GM19023 (cell line): ENCODE results near the gene OSBPL1A.
A peak's percentile ranks its signal among the peaks of the same experiment; 100 is the strongest.

Experiments used
- ATAC-seq: cut with Tn5 transposase; IDR thresholded peaks from one replicate; pipeline ENCODE4 v1.9.1; 2021; ENCODE audit warnings: mild to moderate bottlenecking, moderate library complexity; ENCODE audit not compliant: unreplicated experiment

Gene OSBPL1A

DNA sequence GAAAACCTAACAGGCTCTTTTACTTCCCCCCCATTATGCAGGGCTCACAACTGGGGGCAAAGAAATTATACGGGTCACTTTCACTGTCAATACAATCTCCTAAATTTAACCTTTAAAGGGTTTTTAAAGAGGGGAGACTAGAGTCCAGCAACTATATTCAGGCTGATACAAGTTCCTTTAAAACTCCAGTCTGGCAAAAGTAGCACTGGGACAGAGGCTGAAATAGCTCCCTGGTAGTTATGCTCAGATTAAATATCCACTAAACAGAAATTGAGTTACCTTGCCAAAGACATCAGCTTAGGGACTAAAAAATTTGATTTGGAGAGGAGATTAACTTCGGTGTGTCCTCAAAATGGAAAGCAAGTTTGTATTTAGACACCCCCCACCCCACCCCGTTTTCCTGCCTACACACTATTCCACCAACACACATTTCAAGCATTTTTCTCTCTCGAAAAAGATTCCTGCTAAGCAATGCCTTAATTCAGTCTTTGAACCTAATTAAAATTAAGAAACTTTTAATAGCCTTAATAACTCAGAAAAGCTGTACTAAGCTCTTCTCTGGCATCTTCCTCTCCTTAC lies 127.2 kb downstream of the OSBPL1A start:
- no peak for ATAC-seq

DNA sequence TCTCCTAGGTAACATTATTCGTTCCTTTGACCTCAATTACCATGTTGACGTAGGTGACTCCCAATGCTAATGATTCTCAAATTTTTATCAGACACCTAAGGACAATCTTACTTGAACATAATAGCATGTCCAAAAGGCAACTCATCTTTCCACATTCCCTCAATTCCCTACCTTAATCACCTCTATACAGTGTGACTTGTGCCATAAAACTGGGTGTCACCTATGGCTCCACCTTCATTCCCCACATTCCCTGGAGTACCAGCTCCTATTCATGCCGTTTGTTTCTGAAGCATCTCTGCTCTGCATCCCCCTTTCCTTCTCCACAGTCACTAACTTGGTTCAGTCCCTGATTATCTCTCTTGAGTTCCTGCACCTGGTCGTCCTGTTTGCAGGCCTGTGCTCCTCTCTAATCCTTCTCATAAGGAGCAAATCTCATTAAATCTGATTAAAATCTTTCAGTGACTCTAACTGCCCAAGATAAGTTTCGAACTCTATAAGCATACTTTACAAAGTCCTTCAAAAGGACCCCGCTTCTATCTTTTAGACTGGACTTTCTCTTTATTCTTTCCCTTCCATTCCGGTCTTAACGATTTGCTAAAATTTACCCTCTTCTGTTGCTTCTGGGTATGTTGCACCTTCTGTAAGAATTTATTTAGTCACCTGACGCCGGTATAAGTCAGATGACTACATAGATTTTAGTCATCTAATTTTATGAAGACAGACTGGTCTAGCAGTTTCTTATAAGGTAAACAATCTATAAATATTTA lies 128.7 kb downstream of the OSBPL1A start:
- ATAC-seq: no peak

DNA sequence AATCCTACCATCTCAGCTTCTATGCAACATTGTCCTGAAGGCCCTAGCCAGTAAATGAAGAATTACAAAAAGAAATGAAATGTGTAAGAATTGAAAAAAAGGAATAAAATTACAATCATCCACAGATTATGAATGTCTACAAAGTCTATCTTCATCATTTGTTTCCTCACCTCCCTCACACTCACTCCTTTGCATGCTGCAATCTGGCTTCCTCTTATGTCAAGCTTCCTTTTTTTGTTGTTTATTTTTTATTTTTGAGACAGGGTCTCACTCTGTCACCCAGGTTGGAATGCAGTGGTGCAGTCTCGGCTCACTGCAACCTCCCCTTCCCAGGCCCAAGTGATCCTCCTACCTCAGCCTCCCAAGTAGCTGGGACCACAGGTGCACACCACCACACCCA lies 129.7 kb downstream of the OSBPL1A start:
- ATAC-seq: no peak

DNA sequence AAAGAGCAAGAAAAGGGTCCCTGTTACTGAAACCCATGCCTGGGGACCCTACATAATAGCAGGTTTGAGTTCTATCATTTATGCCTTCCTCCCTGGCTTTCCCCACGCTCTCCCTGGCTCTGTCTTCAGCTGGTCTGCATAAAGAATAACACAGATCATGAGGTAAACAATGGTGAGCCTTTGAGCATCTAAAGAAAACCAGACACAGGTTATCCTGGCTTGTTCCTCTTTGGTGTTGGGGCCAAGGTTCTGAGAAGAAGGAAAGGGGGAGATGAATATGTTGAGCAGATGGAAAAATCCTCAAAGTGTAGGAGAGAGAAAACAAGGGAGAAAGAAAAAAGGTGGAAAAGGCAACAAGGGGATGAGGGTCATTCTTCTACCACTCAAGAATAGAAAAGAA lies 131.5 kb downstream of the OSBPL1A start:
- no peak for ATAC-seq

DNA sequence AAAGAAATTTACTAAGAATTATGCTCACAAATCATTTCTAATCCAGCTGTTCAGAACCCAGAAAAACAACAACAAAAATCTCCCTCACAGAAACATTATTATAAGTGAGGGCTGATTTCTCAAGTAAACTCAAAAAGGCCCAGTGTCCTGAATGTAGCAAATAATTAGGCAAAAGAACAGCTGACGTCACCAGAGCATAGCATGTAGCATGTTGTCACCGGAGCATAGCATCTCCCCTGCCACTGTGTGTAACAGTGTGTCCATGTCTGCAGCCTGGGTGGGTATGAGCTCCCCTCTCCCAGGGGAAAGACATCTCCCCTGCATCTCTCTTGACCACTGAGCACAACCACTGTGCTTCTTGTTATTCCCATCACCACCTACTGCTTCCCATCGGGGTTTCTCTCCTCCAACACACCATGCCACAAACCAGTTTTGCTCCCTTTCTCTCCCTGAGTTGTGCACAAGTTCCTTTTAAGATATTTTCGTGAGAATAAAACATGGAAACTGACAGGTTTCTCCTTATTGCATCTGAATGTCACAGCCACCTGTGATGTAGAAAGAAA lies 132.0 kb downstream of the OSBPL1A start:
- ATAC-seq: no peak

DNA sequence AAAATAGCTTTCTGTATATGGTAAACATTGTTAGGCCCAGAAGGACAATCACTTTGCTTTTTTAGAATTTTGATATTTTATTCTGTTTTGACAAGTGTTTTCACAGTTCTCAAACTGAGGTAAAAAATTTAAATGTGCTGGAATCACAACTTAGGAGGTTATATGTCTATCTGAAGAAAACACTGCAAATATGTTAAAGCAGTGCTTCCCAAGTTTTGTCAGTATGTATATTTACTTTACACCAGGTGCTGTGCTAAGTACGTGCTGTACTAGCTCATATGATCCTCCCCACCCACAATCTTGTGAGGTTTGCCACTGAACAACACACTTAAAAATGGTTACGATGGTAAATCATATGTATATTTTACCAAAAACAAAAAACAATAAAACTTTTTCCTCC lies 134.6 kb downstream of the OSBPL1A start:
- no peak for ATAC-seq

DNA sequence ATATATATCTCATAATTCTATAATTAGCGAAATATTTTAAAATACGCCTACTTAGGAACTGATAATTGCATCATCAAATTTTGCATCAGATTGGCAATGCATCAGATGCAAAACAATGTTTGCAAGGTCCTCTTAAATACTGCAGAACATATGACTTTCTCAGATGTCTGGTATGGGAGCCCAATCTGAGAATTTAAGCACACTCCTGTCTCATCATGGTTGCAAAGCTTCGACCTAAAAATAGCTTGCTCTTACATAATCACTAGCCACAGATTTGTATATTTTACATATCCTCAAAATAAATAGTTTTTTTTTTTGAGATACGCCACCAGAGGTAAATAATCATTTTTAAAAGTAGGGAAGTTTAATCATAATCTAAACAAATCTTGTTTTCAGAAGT lies 135.5 kb downstream of the OSBPL1A start:
- no peak for ATAC-seq

DNA sequence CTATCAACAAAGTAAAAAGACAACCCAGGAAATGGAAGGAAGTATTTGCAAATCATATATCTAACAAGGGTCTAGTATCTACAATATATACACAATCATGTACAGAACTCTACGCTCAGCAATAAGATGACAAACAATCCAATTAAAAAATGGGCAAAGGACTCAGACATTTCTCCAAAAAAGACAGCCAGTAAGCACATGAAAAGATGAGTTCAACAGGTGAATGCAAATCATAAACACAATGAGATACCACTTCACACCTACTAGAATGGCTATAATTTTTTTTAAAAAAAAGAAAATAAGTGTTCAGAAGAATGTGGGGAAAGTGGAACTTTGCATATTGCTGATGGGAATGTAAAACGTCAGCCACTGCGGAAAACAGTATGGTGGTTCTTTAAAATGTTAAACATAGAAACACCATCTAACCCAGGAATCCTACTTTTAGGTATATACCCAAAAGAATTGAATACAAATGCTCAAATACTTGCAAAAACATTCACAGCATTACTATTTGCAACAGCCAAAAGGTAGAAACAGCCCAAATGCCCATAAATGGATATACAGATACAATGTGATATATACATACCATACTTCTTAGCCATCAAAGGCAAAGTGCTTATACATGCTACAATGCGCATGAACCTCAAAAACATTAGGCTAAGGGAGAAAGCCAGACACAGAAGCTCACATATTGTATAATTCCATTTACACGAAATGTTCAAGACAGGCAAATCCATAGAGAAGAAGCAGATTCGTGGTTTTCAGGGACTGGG lies 137.6 kb downstream of the OSBPL1A start:
- no peak for ATAC-seq

DNA sequence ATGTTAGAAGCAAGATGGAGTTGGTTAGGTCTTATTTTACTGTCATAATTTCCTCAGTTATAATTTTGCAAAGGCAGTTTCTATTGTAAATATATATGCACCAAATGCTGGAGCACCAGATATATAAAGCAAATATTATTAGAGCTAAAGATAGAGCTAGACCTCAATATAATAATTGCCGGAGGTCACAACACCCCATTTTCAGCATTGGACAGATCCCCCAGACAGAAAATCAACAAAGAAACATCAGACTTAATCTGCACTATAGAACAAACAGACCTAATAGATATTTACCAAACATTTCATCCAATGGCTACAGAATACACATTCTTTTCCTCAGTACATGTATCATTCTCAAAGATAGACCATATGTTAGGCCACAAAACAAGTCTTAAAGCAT lies 143.6 kb downstream of the OSBPL1A start:
- no peak for ATAC-seq

DNA sequence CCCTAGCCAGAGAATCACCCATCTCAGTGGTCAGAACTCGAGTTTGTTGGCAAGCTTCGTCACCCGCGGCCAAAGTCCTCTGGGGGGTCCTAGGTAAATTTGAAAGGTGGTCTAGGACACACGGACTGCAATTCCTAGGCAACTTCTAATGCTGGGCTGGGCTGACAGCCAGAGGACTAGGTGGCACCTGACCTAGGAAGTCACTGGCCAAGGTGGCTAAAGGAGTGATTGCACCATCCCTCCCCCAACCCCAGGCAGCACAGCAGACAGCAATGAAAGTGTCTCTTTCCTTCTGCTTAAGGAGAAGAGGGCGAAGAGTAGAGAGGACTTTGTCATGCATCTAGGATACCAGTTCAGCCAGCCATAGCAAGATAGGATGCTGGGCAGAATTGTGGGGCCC lies 147.9 kb downstream of the OSBPL1A start:
- ATAC-seq: no peak

DNA sequence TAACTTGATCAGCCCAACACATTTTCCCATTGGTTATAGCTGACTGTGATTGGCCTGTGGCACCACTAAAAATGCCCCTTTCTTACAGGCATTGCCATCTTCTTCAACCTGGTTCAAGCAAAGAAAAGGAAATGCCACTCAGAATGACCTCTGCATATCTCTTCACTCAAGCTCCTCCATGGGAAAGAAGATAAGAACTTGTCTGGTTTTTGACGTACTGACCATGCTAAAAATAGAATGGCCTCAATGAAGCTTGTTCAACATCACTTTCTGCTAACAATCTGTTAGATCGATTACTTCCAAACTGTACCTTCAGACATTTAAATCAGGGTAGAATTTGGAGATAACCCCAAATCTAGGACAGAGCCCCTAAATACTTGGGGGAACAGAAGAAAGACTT lies 149.3 kb downstream of the OSBPL1A start:
- no peak for ATAC-seq

DNA sequence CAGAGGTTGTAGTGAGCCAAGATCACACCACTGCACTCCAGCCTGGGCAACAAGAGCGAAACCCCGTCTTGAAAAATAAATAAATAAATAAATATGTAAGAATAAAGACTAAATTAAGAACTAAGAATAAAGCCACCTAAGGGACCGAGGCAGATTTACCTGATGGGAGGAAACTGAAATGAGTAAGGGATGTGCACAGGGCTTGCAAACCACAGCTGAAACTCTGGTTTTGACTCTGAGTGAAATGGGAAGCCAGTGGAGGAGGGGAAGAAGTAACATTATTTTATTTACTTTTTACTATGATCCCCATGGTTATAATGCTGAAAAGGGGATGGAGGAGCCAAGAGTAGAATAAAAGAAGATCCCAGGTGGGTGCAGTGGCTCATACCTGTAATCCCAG lies 151.5 kb downstream of the OSBPL1A start:
- ATAC-seq: peak; percentile 79

DNA sequence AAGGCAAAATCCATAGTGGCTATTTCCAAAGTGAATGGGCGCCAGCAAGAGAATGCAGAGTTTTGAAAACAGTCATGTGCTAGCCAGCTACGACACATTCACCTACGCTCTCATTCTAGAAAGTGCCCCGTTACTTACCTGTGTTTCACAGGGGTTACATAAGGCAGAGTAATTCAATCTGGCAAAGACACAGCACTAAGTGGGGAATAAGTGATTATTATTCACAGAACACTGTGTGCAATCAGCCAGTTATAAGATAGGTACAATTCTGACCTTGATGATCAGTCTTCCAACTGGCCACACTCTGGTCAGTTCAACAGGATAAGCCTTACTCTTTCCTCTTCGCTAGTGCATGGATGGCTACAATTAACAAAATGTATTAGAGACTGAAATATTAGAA lies 152.9 kb downstream of the OSBPL1A start:
- ATAC-seq: no peak

DNA sequence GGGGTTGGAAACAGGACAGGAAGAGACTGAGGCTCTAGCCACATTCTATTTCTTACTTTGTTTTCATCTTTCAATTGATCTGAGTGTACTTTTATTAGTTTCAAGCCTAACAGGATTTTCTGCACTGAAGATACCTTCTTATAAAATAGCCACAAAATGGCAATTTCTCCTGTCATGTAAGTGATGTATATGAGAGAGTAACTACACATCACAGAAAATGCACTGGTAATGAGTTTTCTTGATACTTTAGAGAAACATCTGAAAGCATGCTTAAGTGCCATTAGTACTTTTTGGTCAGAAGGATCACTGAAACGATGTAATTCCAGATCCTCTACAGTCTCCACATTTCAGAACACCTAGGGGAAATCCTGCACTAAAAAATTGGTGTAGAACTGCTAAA lies 153.9 kb downstream of the OSBPL1A start:
- ATAC-seq: no peak

DNA sequence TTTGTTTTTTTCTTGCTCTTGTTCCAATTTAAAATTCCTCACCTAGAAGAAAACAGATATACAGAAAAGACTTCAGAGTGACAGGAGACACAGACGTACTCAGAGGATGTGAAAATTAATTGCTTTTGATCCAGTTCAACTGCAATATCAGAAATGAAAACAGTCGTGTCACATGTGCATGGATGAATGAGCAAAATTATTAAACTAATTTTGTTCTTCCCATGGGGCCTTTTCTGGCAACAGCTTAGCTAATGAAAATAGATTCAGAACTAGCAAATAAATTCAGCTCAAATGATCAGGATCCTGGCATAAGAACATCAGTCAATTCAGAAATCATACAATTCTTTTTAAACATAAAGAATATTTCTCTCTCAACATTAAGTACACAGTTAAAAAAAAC lies 158.3 kb downstream of the OSBPL1A start:
- no peak for ATAC-seq

DNA sequence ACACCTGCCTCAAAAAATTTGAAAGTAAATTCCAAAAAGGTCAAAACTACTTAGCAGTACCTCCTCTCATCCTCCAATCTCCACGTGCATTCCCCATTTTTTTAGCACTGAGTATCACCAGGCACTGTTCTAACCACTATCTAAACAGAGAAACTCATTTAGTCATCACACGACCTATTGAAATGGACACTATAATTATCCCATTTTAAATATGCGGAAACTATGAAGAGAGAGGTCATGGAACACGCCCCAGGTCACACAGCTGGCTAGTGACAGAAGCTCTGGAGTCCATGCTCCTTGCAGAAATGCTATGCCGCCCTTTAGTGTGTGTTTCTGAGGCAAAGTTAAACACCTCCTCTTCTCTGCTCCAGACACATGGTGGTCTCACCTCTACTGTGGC lies 159.2 kb downstream of the OSBPL1A start:
- no peak for ATAC-seq

DNA sequence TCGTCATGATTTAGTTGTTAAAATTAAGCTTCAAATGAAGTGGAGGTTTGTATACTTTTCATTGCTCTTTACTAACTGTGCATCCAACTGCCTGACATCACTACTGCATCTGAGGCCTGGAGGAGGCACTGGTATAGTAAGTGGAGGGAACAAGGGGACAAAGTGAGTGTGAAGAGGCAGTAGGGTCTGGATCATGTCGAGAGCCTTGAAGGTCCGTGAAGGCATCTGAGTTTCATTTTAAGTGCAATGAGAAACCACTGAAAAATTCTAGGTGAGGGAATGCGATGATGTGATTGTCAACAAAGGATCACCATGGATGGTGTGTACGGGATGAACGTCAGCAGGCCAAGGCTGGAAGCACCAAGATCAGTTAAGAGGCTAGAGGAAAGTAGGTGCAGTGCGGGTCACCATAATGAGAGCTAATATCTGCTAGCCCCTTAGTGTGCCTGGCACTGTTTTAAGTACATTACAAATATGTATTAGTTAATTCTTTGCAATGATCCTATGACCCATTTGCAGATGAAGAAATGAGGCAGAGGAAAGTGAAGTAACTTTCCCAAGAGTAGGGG lies 162.7 kb downstream of the OSBPL1A start:
- ATAC-seq: no peak

DNA sequence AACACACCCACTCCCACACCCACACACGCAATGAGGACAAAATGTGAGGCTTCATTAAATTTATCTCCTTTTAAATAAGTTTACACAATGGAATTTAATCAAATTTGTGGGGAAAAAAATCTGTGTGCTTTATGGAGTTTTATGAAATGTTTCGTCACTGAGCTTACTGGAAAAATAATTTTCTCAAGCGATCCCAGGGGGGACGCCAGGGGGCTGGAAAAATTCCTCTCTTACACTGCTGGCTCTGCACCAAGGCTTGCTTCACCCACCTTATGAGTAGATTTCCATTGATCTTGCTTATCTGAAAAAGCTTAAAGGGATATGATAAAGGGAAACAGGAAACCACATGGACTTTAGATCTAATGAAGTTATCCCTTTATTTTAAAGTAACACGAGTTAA lies 163.3 kb downstream of the OSBPL1A start:
- no peak for ATAC-seq

DNA sequence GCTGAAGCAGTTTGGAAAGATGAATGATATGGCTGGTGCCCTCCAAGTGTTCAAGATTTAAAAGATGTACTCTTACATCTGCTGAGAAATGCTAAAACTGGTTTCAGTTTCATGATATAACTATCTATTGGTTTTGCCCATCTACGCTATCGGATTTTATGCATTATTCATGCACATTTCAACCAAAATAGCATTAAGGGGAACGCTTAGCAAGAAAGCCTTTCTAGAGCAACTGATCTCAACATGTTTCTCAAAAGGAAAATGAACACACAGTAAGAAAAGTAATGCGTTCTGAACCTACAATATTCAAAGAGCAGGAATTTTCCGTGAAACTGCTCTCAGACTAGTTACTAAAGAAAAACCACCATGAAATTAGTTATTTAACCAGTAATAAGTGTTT lies 164.8 kb downstream of the OSBPL1A start:
- no peak for ATAC-seq

DNA sequence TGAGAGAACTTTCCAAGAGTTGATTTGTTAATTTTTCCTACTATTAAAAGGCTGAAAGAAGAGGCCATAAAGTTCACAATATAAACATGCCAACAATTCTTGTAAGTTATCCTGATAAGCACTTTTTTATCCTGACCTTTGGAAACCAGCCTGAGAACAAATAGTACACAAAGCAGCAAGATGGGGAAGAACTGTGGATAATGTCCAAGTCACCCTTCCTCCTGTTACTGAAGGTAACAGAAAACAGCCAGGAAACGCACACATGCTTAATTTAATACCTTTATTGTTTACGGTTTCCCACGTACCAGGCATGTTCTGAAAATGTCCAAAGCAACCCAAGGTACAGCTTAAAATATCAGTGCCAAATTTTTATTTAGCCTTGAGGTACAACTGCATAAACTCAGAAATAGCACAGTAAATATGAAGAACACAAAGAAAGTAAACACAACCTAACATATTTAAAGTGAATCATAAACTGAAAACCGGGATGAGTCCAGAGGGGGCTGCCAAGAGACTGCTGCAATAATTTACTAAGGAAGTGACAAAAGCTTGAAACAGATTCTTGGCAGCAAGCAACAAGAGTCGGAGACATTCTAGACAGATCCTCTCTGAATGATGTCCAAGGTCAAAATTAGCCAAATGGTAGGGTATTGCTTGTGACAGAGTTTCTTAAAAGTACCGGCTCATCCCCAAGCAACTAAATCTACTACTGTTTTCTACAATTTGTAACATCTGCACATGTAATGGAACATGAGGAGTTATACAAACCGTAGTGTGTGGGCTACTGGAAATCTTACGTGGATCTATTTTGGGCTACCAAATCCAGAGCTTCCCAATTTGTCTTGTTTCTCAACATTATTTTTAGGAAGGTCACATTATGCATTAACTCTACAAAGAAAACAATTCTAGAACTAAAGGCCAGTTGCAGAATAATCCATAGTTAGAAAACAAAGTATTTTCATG lies 165.6 kb downstream of the OSBPL1A start:
- no peak for ATAC-seq
